ENCODE measurements around the gene ASAP2.

Gene ASAP2

DNA sequence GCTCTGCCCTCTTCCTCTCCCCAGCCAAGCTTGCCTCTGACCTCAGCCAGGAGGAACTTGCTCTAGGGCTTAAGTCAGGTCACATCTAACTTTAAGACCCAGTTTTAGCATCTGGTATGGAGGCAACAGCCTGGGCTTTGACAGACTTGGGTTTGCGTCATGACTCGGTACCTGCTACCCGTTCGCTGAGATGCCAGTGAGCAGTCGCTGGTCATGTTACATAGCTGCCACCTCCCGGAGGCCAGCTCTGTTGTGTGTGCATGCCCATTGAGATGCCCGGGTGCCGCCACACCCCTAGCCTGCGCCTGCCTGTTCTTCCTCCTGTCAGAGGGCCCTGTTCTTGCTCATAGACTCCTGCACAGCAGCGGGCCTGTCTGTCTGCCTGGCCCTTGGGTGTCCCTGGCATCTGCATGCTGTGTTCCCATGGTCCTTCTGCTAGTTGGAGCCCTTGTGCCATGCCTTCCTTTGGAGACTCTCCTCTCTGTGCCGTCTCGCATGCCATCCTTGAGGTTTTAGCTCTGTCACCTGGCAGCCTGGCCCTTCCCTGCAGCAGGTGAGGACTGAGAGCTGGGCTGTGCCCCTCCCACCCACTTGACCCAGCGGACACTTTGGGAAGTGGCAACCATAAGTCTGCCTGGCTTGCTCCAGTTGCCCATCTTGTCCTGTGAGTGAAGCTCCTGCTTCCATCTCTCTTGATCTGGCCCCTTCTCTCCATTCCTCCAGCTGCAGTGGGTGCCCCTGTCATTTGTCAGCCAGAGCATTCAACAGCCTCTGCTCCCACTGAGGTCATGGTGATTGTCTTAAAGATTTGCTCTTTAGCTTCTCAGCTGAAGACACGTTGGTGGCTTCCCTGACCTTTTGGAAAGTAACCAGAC is 24.9 kb downstream of the ASAP2 start:
- no peak for TF ChIP-seq CTCF (IDR thresholded peaks at IDR 0.05; ENCODE audit: low read depth, low read length, missing control alignments)
- no peak overlapping the region for H3K4me3 ChIP-seq (ENCODE audit: low read depth, low read length)
- DNase-seq (ENCODE audit: low read depth) = no peak

GRCh38 chr2:9232166-9232479 is 25.5 kb downstream of the ASAP2 start:
- DNase-seq (ENCODE audit: low read depth) = no peak
- no peak for TF ChIP-seq CTCF (IDR thresholded peaks at IDR 0.05; ENCODE audit: low read depth, low read length, missing control alignments)
- H3K4me3 ChIP-seq (ENCODE audit: low read depth, low read length) = no peak overlapping the region

- DNase-seq (ENCODE audit: low read depth) = no peak
- no peak for TF ChIP-seq CTCF (IDR thresholded peaks at IDR 0.05; ENCODE audit: low read depth, low read length, missing control alignments)
- no peak overlapping the region for H3K4me3 ChIP-seq (ENCODE audit: low read depth, low read length)
These were observed 26.3 kb downstream of the ASAP2 start for GRCh38 chr2:9232886-9233285.

GRCh38 chr2:9234680-9235146 is 28.1 kb downstream of the ASAP2 start:
- no peak for TF ChIP-seq CTCF (IDR thresholded peaks at IDR 0.05; ENCODE audit: low read depth, low read length, missing control alignments)
- DNase-seq (ENCODE audit: low read depth) = no peak
- no peak overlapping the region for H3K4me3 ChIP-seq (ENCODE audit: low read depth, low read length)

DNA sequence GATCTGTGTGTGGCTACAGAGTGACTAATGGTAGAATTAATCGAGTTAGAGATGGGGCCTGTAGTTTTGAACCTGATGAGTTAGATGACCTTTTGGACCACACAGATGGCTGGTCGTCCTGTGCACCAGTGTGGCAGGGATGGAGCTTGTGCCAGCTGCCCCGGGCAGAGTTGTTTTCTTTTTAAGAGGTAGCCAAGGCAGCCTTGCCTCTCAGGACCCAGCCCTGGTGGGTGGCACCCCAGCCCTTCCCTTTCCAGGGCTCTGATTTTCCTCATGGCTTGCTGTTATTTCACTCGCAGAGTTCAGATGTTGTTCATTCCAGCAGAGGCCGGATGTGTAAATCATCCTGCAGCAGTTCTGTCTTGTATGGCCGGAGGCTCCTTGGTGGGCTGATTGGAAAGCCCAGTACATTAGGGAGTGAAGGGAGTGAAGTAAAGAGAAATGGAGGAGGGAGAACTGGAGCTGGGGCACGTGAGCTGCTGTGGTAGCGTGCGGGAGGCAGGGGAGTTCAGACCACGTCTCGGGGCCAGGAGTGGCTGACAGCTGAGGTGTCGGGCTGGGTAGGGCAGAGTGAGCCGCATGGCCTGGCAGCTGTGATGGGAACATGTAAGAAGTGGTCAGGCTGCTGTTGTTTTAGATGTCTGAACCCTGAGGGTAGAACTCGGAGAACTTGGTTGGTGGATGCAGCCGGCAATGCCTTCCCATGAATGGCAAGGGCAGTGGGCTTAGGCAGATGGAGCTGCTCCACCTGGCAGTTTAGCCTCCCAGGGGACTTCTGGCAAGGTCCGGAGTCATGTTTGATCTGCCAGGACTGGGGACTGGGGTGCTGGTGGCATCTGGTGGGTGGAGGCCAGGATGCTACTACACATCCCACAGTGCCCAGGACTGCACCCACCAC is 28.8 kb downstream of the ASAP2 start:
- DNase-seq (ENCODE audit: low read depth) = no peak
- no peak for TF ChIP-seq CTCF (IDR thresholded peaks at IDR 0.05; ENCODE audit: low read depth, low read length, missing control alignments)
- H3K4me3 ChIP-seq (ENCODE audit: low read depth, low read length) = no peak overlapping the region

DNA sequence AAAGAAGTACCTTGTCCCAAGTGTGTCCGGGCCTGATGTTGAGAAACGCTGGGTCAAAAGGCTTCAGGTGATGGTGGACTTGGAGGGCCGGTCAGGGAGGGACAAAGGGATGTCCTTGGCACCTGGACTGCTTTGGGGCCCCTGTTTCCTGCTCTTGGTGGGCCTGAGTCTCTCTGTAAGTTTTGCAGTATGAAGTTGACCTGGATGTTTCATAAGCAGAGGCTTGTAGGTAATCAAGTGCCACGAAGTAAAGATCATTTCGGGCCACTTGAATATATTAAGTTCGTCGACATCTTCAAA is 29.4 kb downstream of the ASAP2 start:
- TF ChIP-seq CTCF (IDR thresholded peaks at IDR 0.05; ENCODE audit: low read depth, low read length, missing control alignments) = no peak
- no peak for DNase-seq (ENCODE audit: low read depth)
- no peak overlapping the region for H3K4me3 ChIP-seq (ENCODE audit: low read depth, low read length)
